HuH-7.5 (cell line): ENCODE data around the gene DET1.

ENCODE experiments used
- DNase-seq: peaks from one replicate; pipeline ENCODE4 v3.0.0; 2011; ENCODE audit warnings: low spot score

DET1 gene

DNA sequence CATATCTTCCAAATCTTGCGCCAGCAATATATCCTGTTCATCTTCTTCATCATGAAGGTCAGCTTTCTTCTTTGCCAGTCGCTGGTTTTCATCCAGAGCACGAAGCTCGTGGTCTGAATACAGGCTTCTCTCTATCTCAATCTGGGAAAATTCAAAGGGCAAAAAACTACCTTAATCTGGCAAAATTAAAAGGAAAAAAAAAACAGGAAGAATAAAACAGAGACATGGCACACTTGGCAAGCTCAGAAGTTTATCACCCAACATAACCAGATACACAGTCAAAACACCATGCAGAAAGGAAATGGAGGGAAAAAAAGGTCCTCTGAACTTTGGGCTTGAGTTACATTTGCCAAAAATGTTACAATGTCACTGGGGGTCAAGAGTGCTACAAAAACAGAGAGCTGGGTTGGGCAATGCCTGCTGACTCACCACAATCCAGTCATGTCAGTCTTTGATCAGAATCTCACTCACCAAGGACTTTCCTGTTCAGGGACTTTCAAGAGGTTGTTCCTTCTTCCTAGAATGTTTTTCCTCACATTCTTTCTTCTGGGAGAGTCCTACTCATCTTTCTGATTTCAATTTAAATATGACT is 80.8 kb downstream of the DET1 start:
- DNase-seq: no peak

DNA sequence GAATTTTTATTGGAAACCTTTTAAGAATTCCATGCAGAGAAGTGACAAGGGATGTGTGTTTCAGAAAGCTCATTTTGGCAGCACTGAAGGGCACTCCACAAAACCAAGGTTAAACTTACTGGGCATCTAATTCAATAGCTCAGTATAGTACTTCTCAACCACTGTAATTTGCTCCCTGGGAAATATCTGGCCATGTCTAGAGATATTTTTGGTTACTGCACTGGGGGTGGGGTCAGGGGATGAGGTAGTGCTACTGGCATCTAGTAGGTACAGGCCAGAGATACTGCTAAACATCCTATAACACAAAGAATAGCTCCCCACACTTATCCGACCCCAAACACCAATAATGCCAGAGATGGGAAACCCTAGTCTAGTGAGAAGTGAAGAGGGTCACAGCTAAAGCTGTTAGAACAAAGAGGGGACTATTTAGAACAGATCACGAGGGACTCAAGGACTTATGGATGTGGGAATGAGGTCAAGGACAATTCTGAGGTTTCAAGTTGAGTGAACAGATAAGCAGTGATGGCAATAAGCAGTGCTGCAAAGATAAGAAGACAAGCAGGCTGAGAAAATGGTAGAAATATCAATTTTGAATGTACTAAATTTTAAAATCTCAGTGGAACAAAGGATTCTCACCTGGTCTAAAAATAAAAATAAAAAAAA is 82.5 kb downstream of the DET1 start:
- no peak for DNase-seq
